GM19238 (cell line): ENCODE measurements around the gene SPARCL1.

Experiments
- DNase-seq: peaks from one replicate; pipeline ENCODE4 v3.0.0; 2011; ENCODE audit warnings: low spot score; ENCODE audit not compliant: insufficient read length

Gene SPARCL1

GRCh38 chr4:87541956-87542709 is 13.0 kb upstream of the SPARCL1 start:
- no peak for DNase-seq

- no peak for DNase-seq
These were observed 12.3 kb upstream of the SPARCL1 start for GRCh38 chr4:87541521-87541920.

GRCh38 chr4:87540146-87541058 is 11.2 kb upstream of the SPARCL1 start:
- DNase-seq = no peak

GRCh38 chr4:87532907-87533306 is 3.7 kb upstream of the SPARCL1 start:
- DNase-seq = no peak

- DNase-seq = no peak
These were observed 2.9 kb upstream of the SPARCL1 start for GRCh38 chr4:87532109-87532508.

- no peak for DNase-seq
These were observed 2.4 kb upstream of the SPARCL1 start for GRCh38 chr4:87531621-87532020.

- no peak for DNase-seq
These were observed 1.7 kb upstream of the SPARCL1 start for GRCh38 chr4:87530868-87531267.

GRCh38 chr4:87530229-87530628 is 1.1 kb upstream of the SPARCL1 start:
- DNase-seq = no peak

- no peak for DNase-seq
These were observed 1.6 kb downstream of the SPARCL1 start for GRCh38 chr4:87527431-87528220.

GRCh38 chr4:87525636-87526295 is 3.4 kb downstream of the SPARCL1 start:
- no peak for DNase-seq

- no peak for DNase-seq
These were observed 4.7 kb downstream of the SPARCL1 start for GRCh38 chr4:87524456-87524855.

GRCh38 chr4:87523307-87523706 is 5.9 kb downstream of the SPARCL1 start:
- DNase-seq = no peak

- DNase-seq = no peak
These were observed 7.3 kb downstream of the SPARCL1 start for GRCh38 chr4:87521757-87522374.

- no peak for DNase-seq
These were observed 7.9 kb downstream of the SPARCL1 start for GRCh38 chr4:87521319-87521718.

- DNase-seq = no peak
These were observed 11.6 kb downstream of the SPARCL1 start for GRCh38 chr4:87517621-87518020.

- no peak for DNase-seq
These were observed 12.5 kb downstream of the SPARCL1 start for GRCh38 chr4:87516683-87517082.

GRCh38 chr4:87512400-87512799 is 16.8 kb downstream of the SPARCL1 start:
- DNase-seq = no peak

GRCh38 chr4:87511500-87511899 is 17.7 kb downstream of the SPARCL1 start:
- DNase-seq = no peak

GRCh38 chr4:87510747-87511146 is 18.4 kb downstream of the SPARCL1 start:
- no peak for DNase-seq

GRCh38 chr4:87506974-87507701 is 22.0 kb downstream of the SPARCL1 start:
- DNase-seq = no peak
